HG03095 (cell line): ENCODE data around the gene PKP4.

ENCODE experiments used
- ATAC-seq: cut with Tn5 transposase; IDR thresholded peaks from one replicate; pipeline ENCODE4 v1.9.1; 2021; ENCODE audit warnings: moderate library complexity; ENCODE audit not compliant: unreplicated experiment

The PKP4 gene

GRCh38 chr2:158728422-158728821 lies 271.7 kb downstream of the PKP4 start:
- no peak for ATAC-seq

DNA sequence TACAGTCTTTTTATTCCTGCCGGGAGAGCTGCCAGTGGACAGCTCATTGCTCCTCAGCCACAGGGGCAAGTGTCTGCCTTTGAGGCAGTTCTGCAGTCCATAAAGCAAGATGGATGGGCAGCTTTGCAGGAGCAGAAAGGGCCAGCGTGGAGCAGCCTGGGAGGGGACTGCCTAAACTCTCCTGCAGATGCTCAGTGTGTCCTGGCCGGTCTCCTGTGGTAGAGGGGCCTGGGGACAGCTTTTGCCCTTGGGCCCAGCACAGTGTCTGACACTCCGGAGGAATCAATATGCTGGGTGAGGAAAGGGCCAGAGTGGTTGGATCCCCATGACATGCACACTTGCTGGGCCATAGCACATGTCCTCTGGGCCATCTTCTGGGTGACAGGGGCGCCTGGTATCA lies 272.7 kb downstream of the PKP4 start:
- no peak for ATAC-seq

GRCh38 chr2:158729873-158730620 lies 273.3 kb downstream of the PKP4 start:
- no peak for ATAC-seq

DNA sequence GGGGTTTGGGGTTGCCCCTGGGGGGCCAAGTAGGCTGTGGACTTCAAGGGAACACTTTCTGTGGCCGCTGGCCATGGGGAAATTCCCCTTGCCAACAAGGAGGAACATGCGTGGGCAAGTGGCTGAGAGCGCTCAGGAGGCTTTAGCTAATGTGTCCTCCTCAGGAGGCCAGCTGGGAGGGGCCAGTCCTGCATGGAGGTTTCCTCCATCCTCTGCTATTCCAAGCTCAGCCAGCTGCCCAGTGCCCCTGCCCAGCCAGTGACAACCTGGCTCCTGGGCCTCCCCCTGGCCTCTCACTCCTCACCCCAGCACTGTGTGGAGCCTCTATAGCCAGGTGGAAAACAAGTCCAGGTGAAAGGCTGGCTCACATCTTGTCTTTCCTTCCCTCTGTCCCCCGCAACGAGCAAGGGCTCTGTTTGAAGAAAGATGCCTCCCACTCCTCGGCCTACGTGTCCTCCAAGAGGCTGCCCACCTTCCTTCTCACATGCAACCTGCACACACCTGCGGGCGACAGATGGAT lies 273.9 kb downstream of the PKP4 start:
- no peak for ATAC-seq

DNA sequence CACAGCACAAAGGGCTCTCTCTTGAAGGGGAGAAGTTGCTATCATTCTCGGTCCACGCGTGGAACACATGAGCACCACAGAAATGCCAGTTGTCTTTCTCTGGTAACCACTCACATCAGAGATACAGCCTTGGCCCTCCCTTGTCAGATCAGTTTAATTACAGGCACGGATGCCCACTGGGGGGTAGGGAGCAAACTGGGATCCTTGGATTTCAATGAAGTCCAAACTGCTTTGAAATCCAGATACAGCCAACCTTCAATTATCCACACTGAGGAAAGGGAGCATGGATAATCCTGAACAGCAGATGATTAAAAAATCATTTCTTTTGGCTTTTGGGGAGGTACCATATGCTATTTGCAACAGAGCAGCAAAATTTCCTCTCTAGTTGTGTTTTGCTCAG lies 274.6 kb downstream of the PKP4 start:
- ATAC-seq, result no peak
